Prostate gland (tissue), 2 donors: ENCODE results near the gene DNAH9. TPM values are rescaled to one million over a fixed set of nuclear protein-coding genes. Genes with fewer than 3 reads are reported as not detected.

ENCODE experiments used
- DNase-seq: peaks from one replicate; pipeline ENCODE4 v3.0.0-alpha.2; 2019; ENCODE audit warnings: low spot score
- H3K27ac ChIP-seq, 2 donors: fragments of 200-600 bp; sonication (generic); 2 replicates each; pipeline ENCODE4 v1.5.1; 2017 to 2019
- H3K27me3 ChIP-seq: fragments of 200-600 bp; sonication (generic); replicated peaks from 2 replicates; pipeline ENCODE4 v1.5.1; 2019; ENCODE audit not compliant: insufficient read depth
- H3K36me3 ChIP-seq, 2 donors: fragments of 200-600 bp; sonication (generic); 1 replicate in 1 of 2; 2 replicates in 1 of 2; pipeline versions ENCODE4 v1.5.1 to v1.8.1; 2017 to 2019
- H3K4me1 ChIP-seq: fragments of 200-600 bp; sonication (generic); replicated peaks from 2 replicates; pipeline ENCODE4 v1.5.1; 2019
- H3K4me3 ChIP-seq, 2 donors: fragments of 200-600 bp; sonication (generic); 2 replicates each; pipeline ENCODE4 v1.5.1; 2017 to 2019
- H3K9me3 ChIP-seq: fragments of 200-600 bp; sonication (generic); 2 replicates; pipeline ENCODE4 v1.5.1; 2017
- POLR2A ChIP-seq: fragments of 450-650 bp; IDR thresholded peaks from one replicate; pipeline ENCODE4 v1.6.1; 2016; ENCODE audit warnings: antibody characterized with exemption, mild to moderate bottlenecking
- POLR2AphosphoS5 ChIP-seq: sonication (generic); formaldehyde crosslinking; IDR thresholded peaks from one replicate; pipeline ENCODE4 v1.6.1; 2017; ENCODE audit warnings: antibody characterized with exemption
- WGBS: methylation state at CpG from one replicate; pipeline ENCODE4 v1.1.5; 2018; 5-methylcytosine and 5-hydroxymethylcytosine counted together
- intact Hi-C: fragments of 100-400 bp; cut with DNase I; formaldehyde crosslinking; loops from one replicate; pipeline ENCODE4 v1.14.2; 2022
- total RNA-seq, 2 donors: library from RNA; depleted of rRNA; stranded (reverse); fragments of >200 nt; gene quantifications; one replicate each; pipeline ENCODE4 v1.1.0, GENCODE V29; 2016
- TF ChIP-seq, protein P1 (sequence below), 4 experiments: fragments of 200-600 bp in 2 of 4; fragments of 450-650 bp in 2 of 4; sonication (generic) in 2 of 4; IDR thresholded peaks; 1 replicate in 3 of 4; 2 replicates in 1 of 4; pipeline ENCODE4 v1.5.1; 2016 to 2019; ENCODE audit warnings: antibody characterized with exemption in 4 of 4, mild to moderate bottlenecking in 2 of 4, moderate library complexity in 2 of 4

Gene DNAH9
- total RNA-seq, 2 donors from 2014 or later: 1.2 to 7.5 TPM

DNA sequence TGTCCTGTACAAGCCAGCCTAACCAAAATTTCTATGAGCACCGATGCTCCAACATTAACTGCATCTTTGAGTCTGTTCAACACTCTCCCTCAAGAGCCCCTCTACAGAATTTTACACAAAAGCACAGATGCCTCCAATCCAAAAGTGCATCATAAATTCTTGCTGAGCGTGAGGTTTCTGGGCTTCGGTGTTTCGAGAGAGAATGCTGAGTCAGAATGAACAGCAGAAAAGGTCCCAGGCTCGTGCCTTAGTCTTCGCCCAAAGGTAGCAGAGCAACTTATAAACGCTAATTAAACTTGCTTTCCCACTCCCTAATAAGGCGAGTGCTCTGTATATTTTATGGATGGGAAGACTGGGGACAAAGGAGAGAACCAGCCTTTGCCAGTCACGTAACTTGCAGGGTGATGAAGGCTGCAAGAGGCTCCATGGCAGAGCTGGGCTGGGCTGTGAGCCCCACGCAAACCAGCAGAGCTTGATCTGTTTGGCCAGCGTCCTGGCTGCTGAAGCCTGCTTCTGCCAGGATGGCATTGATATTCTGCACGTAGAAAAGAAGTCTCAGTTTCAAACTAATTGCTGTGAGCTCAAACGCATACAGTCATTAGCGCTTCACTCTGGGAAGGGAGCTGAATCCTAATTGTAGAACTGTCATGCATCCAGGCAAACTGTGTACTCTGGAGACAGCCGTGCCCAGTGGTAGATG, 138.5 kb downstream of the DNAH9 start:
- Histone ChIP-seq H3K36me3 (no peaks in the 10 kb centered on the region), H3K27me3 (no peaks in the 10 kb centered on the region), H3K4me1 (no peaks in the 10 kb centered on the region), H3K4me3 (no peak overlapping the region), H3K9me3 (no peaks in the 10 kb centered on the region), H3K27ac (no peak overlapping the region)
- TF ChIP-seq, protein P1, sequence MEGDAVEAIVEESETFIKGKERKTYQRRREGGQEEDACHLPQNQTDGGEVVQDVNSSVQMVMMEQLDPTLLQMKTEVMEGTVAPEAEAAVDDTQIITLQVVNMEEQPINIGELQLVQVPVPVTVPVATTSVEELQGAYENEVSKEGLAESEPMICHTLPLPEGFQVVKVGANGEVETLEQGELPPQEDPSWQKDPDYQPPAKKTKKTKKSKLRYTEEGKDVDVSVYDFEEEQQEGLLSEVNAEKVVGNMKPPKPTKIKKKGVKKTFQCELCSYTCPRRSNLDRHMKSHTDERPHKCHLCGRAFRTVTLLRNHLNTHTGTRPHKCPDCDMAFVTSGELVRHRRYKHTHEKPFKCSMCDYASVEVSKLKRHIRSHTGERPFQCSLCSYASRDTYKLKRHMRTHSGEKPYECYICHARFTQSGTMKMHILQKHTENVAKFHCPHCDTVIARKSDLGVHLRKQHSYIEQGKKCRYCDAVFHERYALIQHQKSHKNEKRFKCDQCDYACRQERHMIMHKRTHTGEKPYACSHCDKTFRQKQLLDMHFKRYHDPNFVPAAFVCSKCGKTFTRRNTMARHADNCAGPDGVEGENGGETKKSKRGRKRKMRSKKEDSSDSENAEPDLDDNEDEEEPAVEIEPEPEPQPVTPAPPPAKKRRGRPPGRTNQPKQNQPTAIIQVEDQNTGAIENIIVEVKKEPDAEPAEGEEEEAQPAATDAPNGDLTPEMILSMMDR (IDR thresholded peaks at IDR 0.05): no peak
- TF ChIP-seq POLR2AphosphoS5: no peak
- no peak for TF ChIP-seq POLR2A
- DNase-seq: no peak
- intact Hi-C loops: no loop called here
- 42% methylated on average over 15 of the region's 15 CpGs for WGBS

DNA sequence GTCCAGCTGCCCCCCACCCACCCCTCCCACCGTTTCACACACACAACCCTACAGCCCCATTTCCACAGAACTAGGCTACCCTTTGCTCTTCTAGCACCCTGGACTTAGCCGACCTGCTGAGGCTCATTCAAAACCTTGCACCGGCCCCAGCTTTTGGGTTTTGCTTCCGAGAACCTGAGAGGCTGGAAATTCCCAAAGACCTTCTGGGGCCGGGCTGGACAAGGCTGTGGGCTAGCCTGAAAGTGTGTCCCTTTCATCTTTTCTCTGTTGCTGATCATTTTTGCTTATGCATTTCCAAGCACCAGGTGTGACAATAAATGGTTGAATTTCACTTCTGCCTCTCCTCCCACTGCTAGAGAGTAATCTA, 139.0 kb downstream of the DNAH9 start:
- no peak overlapping the region for H3K4me3 ChIP-seq
- 64% methylated on average over 5 of the region's 5 CpGs for WGBS
- intact Hi-C loops: no loop called here

DNA sequence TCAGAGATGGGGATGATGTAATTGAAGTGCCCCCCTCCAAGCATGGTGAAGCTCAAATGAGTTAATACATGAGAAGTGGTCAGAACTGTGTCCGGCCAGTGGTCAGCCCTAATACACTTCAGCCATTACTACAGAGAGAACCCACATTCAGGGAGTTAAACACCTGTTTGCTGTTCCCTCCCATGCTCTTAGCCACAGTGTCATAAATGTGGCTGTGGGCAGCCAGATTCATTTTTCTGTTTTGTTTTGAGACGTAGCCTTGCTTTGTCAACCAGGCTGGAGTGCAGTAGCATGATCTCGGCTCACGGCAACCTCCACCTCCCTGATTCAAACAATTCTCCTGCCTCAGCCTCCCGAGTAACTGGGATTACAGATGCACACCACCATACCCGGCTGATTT, 139.9 kb downstream of the DNAH9 start:
- WGBS: 96% methylated on average over 6 of the region's 6 CpGs
- no peak for TF ChIP-seq POLR2A
- no peak for TF ChIP-seq POLR2AphosphoS5
- TF ChIP-seq, protein P1 (IDR thresholded peaks at IDR 0.05): no peak
- Histone ChIP-seq H3K4me1 (no peaks in the 10 kb centered on the region), H3K36me3 (no peaks in the 10 kb centered on the region), H3K27ac (no peak overlapping the region), H3K9me3 (no peaks in the 10 kb centered on the region), H3K4me3 (no peak overlapping the region), H3K27me3 (no peaks in the 10 kb centered on the region)
- intact Hi-C loops: no loop called here
- no peak for DNase-seq

More for the DNA sequence above, 139.0 kb downstream of the DNAH9 start:
- Histone ChIP-seq H3K27ac (no peak overlapping the region), H3K27me3 (no peaks in the 10 kb centered on the region), H3K36me3 (no peaks in the 10 kb centered on the region), H3K9me3 (no peaks in the 10 kb centered on the region), H3K4me1 (no peaks in the 10 kb centered on the region)
- DNase-seq: no peak
- TF ChIP-seq POLR2AphosphoS5 (no peak), POLR2A (no peak)
- TF ChIP-seq, protein P1 (IDR thresholded peaks at IDR 0.05): no peak

DNA sequence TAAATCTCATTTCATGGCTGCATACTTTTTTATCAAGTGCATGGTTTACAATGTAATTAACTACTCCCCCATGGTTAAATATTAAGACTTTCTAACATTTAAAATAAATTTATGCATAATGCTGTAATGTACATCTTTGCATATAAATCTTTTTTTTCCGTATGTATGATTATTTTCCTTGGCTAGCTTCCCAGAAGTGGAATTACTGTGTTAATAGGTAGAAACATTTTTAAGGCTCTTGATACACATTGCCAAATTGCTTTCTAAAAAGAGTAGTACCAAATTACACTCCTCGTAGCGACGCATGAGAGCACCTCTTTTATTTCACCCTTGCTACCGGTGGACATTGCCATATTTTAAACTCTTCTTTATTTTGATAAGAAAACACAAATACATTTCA, 141.1 kb downstream of the DNAH9 start:
- TF ChIP-seq POLR2A: no peak
- no peak for TF ChIP-seq POLR2AphosphoS5
- TF ChIP-seq, protein P1 (IDR thresholded peaks at IDR 0.05): no peak
- H3K4me3 ChIP-seq: no peak overlapping the region
- no peaks in the 10 kb centered on the region for H3K9me3 ChIP-seq
- no peaks in the 10 kb centered on the region for H3K36me3 ChIP-seq
- 52% methylated on average over 5 of the region's 5 CpGs for WGBS
- H3K27me3 ChIP-seq: no peaks in the 10 kb centered on the region
- no peak for DNase-seq
- no peak overlapping the region for H3K27ac ChIP-seq
- intact Hi-C loops: no loop called here
- no peaks in the 10 kb centered on the region for H3K4me1 ChIP-seq

DNA sequence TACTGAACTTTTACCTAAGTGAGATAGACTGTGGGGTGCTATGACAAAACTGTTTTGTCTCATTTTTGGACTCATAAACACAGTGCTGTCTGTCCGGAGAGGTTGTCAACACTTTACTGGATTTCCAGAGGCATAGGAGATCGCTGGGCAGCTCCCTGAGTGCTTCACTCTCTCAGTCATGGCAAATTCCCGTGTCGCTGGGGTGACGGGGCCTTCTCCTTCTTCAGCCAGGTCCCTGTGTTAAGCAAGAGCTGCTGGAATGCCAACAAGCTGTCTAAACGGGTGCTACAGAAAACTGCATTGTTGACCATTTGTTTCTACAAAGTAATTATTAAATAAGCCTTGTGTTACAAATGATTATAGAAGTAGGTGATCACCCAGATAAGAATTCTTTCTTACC, 141.6 kb downstream of the DNAH9 start:
- H3K27ac ChIP-seq: no peak overlapping the region
- H3K4me1 ChIP-seq: no peaks in the 10 kb centered on the region
- DNase-seq: no peak
- TF ChIP-seq, protein P1 (IDR thresholded peaks at IDR 0.05): no peak
- TF ChIP-seq POLR2A (no peak), POLR2AphosphoS5 (no peak)
- intact Hi-C loops: no loop called here
- H3K4me3 ChIP-seq: no peak overlapping the region
- no peaks in the 10 kb centered on the region for H3K36me3 ChIP-seq
- WGBS: 81% methylated on average over 6 of the region's 6 CpGs
- H3K27me3 ChIP-seq: no peaks in the 10 kb centered on the region
- no peaks in the 10 kb centered on the region for H3K9me3 ChIP-seq
